SKM-1 treated with dmso at 0.1 percent for 144 hours (cell line): ENCODE data around the gene RHOBTB3.
A peak's percentile ranks its signal among the peaks of the same experiment; 100 is the strongest.

Experiments
- DNase-seq: peaks from one replicate; lab custom pipeline; 2025; ENCODE audit not compliant: unreplicated experiment; lab: John Stamatoyannopoulos, UW

RHOBTB3 gene

DNA sequence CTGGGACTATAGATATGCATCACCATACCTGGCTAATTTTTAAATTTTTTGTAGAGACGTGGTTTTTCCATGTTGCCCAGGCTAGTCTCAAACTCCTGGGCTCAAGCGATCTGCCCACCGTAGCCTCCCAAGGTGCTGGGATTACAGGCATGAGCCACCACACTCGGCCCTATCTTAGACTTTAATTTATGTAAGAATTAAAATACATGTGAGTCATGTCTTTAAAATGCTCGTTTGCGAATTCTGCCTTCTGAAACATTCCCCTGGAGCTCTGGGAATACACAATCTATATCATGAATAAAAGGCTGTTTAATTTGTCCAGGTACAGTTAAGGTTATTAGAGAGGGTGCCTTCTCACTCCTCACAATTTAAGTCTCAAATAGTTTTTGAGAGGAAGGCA is 32.8 kb downstream of the RHOBTB3 start:
- no peak for DNase-seq

DNA sequence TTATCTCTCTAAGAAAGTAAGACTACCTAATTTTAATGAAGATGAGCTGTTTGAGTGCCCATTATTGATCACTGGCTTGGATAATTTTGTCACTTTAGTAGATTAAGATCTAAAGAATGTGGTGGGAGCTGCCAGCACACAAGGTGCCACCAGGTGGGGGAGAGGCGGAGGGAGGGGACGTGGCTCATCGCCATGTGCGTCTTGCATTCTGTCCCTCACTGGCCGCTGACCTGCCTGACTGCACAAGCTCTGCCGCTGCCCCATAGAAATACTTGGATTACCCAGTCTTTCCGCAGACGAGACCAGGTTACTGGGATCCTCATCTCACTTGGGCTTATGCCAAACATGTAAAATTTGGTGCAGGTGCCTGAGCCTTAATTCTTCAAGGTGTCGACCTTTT is 37.6 kb downstream of the RHOBTB3 start:
- DNase-seq: no peak

DNA sequence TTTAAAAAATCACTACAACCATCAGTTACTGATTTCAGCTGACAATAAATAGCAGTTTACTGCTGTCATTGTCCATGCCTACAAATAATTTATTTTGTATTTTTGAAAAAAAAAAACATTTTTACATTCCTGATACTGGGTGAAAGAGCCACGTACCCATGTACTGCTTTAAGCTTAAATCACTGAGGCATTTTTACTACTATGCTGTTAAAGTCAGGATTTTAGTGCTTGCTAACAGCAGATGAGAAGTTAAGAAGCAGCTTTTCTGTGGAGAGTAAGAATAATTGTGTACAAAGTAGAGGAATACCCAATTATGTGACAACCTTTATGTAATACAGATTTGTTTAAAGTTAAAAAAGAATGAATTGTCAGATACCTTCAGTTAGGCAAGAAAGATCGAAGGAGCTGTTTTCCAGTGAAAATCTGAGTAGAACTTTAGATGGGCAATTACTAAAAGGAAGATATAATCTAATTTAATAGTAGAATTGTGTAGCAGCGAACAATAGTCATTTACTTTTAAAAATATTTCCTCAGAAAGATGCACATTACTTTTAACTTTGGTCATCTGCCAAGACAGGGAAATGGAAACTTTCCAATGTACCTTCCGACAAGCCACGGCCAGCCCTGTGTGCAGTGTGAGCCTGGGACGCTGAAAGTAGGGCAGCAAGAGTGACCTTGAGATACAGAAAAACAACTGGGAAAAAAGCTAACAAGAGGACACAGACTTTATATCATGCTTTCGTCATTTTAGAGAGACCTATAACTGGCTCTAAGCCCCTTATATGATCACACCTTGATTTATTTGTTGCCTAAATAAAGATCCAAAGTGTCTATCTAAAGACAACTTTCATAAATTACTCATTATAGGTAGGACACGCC is 39.9 kb downstream of the RHOBTB3 start:
- DNase-seq: no peak

DNA sequence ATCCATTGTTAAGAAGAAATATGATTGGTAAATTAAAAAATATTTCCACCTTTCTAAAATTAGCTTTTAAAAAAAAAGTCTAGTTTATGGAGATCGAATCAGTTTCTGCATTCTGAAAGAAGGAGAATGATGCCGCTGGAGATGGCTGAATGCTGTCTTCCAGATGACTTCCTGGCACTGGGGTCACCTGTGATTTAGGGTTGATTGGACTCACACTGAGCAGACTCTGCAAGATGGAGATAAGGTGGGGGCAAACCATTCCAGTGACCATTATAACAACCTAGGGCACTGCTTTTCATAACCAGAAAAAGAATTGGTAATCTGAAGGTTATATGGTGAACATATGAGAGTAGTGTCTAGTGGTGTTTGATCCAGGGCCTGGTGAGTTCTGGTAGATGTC is 40.8 kb downstream of the RHOBTB3 start:
- DNase-seq: no peak

DNA sequence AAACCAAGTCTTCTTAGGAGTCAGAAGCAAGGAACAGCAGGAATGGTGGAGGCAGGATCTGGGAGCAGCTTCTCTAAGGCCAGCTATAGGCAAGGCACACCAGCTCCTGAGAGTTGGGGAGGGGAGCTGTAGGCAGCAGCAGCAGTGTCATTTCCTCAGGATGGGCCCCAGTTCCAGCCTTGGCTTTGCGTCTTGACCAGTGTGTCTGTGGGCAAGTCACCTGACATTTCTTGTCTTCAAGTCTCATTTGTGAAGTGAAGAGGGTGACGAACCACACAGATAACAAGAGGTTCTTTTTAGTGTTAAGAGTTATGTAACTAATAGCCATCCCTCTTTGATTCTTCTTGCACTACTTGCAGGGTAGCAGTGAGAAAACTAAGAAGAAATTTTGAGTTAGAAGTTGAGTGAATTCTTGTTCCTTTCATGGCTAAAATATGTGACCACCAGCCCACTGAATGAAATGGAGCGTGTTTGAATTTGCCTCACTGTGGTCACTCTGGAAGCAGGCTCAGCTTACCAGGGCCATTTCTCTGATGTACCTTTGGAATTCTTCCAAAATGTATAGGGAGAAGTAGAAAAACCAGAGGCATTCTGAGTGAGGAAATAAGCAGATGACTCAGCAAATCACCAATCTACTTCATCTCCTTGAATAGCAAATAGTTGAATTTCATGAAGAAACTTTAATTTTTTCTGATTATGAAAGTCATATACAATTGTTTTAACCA is 42.4 kb downstream of the RHOBTB3 start:
- peak; percentile 52 for DNase-seq

DNA sequence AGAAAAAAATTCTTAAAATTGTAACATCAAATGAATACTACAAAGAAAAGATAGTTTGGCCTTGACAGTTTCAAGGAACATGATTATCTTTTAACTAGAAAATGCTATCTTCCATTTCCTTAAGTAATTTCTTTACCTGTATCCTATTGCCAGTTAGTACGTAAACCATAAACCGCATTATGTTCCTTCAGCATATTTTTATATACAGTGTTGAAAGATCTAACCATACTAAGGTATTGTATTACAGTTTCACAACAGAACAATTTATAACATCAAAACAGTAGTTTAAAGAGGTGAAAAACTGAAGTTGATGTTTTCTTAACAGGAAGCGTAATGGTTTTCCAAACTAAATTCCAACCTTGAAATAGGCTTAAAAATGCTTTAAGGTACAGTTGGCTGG is 46.3 kb downstream of the RHOBTB3 start:
- no peak for DNase-seq

DNA sequence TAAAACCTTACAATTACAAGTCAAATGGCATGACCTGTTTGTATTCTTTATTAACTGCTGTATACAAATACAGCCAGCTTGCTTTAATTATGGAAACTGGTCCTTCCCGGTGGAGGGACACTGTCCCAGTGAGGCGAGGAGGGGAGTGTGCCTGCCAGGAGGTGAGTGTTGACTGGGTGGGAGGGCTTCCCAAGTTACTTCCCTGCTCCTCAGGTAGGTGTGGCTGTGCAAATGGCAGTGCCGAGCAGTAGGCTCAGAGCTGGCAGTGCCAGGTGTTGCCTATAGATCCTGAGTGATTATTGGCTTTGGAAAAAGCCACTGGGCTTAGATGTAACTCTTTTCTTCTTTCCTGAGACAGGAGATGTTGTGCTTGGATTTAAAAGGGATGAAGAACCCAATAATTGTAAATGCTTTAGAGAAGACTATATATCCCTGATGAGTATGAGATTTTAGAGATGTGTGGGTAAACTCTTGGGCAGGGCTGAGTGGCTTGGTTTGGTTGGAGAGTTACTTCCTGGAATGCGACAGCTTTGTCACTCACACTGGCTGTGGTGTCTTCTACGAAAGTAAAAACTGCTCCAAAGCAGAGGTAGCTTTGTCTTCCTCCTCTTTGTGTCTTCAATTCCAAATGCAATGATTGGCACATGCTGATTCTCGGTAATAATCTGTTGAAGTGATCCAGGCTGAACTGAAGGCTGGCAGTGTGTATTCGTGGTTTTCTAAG is 47.7 kb downstream of the RHOBTB3 start:
- no peak for DNase-seq

DNA sequence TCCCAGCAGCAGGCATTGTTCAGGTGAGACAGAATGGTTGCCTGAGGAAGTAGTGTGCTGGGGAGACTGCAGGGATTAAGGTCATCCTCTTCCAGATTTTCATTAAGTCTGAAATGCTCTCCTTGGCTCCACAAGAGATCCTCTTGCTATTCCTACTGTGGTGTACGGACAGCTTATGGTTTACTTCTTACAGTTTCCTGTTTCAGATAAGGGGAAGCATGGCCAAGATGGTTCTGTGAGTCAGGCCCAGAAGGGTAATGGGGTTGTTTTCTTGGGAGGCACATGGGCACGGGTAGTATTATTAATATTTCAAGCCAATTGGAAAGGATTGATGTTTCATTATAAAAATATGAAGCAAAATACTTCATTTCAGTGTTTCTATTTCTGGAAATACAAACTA is 48.5 kb downstream of the RHOBTB3 start:
- no peak for DNase-seq

DNA sequence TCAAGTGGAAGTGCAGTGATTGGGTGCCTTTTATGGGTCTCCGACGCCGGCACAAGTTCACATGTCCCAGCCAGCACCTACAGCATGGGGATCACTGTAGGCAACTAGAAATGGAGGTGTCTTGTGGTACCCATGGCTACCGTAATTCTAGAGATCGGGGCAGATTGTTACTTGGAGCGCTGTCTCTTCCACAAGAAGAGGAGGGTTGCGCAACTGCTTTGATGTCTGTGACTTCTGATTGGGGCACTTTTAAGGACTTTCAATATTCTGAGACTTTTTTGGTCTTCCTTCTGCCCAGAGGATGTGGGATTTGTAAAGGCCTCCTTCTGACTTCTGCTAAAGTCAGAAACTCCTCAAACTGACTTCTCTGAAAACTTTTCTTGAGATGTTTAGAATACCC is 49.5 kb downstream of the RHOBTB3 start:
- no peak for DNase-seq

DNA sequence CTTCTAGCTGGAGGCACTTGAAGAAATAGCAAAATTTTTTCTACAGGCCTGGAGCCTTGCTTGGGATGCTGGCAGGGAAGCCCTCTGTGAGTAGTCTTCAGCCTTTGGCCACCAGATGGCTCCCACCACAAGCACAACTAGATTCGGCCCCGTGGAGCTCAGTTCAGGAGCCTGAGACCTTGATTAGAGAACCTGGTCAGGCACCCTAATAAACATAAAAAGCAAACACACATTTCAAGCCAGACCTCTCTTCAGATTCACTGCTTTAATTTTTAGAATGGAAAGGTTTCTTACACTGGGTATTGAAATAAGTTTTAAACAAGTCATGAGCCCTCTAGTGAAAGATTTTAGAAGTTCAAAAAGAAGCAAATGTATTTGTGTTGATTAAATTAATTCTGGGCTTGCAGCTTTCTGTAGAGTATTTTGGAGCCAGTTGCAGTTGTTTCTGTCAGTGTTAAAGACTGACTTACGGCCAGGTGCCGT is 50.0 kb downstream of the RHOBTB3 start:
- DNase-seq: peak; percentile 57

DNA sequence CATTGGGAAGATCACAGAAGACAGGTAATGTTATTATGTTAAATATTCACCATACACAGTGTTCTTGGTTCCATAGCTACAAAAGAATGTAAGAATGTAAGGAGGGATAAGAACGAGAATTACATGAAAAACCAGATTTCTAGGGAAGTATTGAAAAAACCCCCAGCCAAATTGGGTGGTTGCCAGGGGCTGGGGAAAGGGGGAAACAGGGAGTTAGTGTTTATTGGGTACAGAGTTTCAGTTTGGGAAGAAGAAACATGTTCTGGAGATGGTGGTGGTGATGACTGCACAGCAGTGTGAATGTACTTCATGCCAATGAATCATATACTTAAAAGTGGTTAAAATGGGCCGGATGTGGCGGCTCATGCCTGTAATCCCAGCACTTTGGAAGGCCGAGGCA is 51.0 kb downstream of the RHOBTB3 start:
- no peak for DNase-seq

DNA sequence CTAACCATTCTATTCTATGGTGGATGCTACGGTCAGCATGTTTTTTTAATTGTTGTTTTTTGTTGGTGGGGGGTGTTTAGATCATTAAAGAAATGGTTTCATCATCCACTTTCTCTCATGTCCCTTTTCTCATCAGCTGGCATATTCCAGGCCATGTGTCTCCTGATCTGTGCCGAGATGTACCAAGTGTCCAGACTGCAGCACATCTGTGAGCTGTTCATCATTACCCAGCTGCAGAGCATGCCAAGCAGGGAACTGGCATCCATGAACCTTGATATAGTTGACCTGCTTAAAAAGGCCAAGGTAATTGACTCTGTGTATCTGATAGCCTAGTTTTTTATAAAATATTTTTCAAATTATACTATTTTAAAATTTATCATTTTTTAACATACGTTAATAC is 52.5 kb downstream of the RHOBTB3 start:
- no peak for DNase-seq

DNA sequence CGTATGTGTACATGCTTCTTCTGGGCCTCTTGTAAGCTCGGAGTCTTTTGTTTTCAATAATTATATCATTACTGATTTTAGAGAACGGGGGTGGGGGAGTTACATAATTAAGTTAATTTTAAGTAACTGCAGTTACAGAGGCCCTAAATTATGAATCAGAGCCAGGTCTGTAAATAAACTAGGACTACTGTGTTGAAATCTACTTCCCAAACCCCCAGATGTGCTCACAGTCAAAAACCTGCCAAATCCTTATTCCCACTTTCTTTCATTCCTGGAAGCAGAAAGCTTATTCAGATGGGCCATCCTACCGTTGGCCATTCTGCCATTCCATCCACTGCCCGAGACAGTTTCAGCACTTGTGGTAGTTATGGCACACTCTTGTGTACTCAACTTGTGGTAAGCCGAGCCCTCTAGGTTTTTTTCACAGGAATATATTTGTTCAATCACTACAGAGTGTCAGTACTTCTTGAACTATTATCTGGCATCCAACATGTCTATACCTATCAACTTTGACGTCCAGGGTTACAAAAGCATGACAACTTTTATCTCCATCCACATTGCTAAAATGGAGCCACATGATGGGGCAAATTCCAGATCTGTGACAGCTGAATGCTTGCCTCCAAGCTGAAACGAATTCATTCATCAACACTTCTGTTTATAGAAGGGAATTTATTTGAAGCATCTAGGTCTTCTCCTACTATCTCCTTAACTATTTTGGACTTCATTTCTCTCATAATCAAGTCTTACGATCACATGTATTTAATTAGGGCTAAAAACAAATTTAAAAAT is 53.6 kb downstream of the RHOBTB3 start:
- DNase-seq: no peak

DNA sequence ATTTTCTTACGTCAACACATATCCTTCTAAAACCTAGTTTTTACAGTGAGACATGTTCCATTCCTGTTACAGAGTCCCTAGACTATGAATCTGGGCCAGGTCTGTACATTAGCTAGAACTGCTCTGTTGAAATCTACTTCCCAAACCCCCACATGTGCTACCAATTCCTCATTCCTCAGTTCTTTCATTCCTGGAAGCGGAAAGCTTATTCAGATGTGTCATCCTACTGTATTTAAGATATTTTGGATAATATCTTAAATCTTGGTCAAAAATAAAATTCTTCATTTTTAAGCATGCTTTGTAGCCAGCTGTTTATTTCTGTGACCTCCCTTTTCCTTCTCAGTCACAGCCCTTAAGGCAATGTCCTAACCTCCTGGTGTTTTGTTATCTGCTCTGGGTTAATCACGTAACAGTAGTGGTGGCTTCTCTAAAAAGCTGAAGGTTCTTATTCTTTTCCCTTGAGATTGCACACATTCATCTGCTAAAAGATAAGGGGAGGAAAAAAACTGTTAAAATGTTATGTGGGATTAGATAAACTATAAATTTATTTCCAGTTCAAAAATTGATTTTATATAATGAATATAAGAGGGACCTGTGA is 55.8 kb downstream of the RHOBTB3 start:
- DNase-seq: no peak

DNA sequence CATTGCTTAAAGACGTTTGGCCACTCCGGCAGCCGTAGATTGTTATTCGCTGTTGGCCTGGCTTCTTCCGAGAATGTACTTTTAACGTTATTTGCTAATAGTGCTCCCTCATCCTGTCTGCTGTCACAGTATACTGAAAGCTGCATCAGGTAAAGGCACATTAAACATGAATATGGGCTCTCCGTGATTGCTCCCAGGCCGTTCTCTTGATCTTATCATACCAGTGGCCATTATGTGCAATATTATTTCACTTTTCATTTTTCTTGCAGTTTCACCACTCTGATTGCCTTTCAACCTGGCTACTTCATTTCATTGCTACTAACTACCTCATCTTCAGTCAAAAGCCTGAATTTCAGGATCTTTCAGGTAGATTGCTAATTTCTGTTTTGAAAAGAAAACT is 57.4 kb downstream of the RHOBTB3 start:
- DNase-seq: no peak

DNA sequence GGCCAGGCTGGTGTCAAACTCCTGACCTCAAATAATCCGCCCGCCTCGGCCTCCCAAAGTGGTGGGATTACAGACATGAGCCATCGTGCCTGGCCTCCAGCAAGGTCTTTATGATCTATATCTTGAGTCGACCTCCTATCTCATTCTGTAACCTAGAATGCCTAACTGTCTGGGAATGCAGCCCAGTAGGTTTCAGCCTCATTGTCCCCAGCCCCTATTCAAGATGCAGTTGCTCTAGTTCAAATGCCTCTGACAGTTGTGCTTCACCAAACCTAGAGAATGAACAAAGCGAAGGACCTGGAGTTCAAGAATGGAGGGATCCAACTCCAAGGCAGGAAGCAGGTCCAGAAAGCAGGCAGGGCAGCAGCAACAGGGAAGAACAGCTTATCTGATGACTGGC is 60.6 kb downstream of the RHOBTB3 start:
- no peak for DNase-seq

DNA sequence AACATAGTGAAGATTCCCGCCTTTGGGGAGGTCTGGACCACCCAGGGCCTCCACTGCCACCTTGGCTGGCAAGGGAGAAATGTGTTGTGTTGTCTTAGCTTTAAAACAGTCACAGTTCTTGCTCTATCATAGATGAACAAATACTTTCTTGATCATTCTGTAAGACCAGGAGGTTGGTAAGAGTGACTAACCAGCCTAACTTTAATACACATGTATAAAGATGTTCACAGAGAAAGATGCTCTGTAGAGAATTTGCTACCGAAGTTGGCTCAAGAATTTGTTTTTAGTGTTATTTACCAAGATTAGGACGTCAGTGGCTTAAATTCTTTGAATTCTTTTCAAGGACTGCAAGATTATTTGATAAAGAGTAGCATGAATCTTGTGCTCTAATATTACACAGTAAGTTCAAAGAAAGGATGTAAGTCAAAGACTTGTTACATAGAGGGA is 63.0 kb downstream of the RHOBTB3 start:
- DNase-seq: no peak

DNA sequence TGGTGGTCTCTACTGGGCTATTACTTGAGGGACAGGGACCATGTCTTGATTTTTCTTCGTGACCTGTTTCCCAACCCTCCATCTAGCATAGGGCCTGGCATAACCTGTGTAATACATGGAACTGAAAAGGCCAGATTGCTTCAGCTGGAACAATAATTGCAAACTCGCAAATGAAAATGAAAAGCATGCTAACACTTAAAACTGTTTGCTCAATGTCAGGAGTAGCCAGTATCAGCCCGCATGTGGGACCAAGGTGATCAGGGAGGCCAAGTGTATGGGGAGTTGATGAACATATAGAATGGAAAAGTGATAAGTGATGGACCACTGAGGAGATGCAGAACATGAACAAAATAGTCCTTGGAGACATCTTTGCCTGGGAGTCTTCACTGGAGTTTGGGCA is 66.2 kb downstream of the RHOBTB3 start:
- no peak for DNase-seq

DNA sequence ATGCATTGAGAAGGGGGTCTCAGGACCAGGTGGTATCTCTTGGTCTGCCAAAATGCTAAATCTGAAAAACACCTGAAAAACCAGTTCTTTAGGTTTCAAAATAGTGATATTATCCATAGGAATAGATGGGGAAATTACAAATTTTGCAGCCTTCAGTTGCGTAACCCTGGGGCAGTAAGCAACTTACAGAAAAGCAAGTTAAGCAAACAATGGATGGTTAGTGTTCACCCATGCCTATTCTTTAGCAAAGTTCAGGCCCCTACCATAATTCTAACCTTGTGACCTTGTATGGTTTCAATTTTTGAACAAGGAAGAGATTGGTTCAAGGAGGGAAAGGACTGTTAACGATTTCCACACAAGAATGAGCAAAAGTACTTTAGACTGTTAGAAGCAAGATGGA is 66.9 kb downstream of the RHOBTB3 start:
- no peak for DNase-seq

DNA sequence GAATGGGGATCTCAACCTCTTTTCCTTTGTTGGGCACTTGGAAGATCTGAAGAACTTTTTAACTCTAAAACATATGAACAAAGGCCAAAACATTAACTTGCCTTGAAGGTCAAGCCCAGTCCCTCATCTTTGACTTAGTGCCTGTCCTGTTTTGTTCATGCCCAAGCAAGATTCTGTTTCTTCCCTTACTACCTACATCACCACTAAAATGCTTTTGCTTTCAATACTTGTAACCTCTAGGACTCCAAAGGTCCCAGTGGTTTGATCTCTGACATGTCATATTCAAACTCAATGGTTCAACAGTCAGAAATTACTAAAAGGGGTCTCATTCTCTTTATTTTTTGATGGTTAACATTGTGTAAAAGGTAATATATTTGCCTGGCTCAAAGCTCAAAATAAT is 67.4 kb downstream of the RHOBTB3 start:
- no peak for DNase-seq
